Right forelimb (tissue), 1 donor: ENCODE results near the gene VDR.

Source experiments
- DNase-seq: peaks from one replicate; pipeline ENCODE4 v3.0.0-alpha.2; 2018

The VDR gene

GRCh38 chr12:47904713-47905709 is at the start of gene VDR:
Gene VDR, minus strand, starts transcription at chr12:47904994. Its CDS starts 25,881 bp downstream, at chr12:47879113.
- DNase-seq: peak; percentile 85

DNA sequence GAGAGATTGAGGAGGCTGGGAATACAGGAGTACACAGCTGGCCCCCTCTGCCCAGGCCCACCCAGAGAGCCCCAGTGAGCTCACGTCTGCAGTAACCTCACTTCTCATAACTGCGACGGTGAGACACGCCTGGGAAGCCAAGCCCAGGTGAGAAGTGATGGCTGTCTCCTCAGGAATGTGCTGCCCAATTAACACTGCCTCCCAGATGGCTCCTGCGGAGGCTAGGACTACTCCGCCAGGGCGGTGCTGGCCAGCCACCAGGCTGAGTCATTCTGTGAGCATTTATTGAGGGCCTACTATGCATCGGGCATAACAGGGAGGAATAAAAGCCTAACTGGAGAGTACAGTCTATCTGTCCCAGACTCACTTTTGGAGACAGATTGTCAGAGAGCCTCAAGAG is 49.3 kb upstream of the VDR start:
- DNase-seq: no peak

- no peak for DNase-seq
Observed at GRCh38 chr12:47950856-47951468, 46.2 kb upstream of the VDR start.

DNA sequence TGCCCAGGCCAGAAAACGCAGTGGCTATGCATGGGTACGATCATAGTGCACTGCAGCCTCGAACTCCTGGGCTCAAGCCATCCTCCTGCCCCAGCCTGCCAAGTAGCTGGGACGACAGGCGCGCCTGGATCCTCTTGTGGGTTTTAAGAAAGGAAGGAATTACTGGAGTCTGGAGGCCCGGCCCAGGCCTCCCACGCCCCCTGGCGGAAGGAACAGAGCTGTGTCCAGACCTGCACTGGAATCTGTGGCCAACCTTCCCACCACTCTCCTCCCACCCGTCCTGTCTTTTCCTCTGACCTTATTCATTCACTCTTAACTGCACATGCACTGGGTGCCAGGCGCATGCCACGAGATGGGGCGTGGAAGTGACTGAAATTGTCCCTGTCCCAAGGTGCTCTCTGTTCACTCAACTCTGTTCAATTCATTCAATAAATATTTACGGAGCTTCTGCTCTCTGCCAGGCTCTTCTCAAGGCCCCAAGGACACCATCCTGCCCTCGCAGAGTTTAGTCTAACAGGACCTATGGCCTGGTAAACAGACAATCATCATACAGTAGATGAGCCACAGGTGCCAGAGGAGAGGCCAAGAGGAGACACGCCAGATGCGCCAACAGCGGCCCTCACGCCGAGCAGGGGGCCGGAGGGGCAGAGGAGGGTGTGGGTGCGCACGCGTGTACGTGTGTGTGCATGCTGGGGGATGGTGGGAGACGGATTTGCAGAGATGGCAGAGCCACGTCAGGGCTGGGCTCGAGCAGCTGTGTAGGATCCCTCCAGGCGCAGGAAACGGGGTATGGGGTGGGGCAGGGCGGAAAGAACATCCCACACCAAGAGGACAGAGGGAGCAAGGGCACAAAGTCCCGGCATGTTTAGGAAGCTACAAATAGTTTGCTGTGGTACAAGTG is 44.9 kb upstream of the VDR start:
- DNase-seq: peak; percentile 82

DNA sequence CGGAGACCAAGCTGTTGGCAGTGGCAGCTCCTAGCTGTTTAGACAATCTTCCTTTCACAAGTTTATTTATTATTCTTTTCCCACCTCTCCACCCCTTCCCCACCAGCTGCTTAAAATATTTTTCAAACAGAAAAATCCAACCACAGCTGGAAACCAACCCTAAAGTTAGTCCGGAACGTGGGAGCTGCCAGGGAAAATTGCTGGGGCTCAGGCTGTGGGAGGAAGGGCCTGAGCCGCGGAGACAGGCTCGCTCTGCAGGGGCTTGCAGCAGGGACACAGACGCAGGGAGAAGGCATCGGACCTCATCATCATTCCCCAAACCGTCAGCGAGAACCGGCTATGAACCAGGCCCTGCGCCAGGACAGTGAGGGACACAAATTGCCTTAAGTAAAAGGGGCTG is 42.5 kb upstream of the VDR start:
- DNase-seq: no peak

DNA sequence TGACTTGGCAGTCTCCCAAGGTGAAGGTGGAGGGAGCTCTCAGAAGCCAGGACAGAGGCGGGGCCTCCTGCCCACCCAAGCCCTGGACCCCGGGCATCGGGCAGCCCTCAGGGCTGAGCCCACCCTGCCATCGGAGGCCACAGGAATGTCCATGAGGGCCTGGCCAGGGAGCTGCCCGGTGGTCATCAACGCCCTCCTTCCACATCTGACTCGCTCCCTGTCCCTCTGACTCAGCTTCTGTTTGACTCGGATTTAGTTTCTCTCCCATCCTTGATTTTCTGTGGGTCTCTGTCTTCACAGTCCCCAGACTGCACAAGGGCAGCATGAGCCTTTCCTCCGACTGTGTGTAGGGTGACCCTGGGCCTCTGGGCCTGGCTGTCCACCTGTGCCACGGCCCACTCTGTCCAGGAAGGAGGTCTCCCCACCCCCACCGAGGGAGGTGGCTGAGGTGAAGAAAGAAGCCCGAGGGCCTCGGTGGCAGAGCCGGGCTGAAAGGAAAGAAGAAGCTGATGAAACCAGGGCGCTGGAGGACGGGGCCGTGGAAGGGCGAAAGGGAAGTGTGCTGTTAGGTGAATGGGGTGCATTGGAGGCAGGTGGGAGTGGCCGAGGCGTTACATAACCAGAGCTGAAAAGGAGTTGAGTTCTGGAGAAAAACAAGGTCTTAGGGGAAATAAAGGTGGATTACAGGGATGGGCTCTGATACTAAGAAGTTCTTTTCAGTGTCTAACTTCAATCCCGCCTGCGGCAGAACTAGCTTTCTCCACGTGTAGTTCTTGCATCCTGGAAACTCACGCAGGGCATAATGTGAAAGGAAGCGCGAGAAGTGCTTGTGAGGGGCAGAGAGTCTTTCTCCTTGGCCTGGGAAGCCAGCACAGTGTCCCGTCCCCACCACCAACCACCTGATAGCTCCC is 41.9 kb upstream of the VDR start:
- DNase-seq: no peak

GRCh38 chr12:47945341-47945728 is 40.5 kb upstream of the VDR start:
- no peak for DNase-seq

DNA sequence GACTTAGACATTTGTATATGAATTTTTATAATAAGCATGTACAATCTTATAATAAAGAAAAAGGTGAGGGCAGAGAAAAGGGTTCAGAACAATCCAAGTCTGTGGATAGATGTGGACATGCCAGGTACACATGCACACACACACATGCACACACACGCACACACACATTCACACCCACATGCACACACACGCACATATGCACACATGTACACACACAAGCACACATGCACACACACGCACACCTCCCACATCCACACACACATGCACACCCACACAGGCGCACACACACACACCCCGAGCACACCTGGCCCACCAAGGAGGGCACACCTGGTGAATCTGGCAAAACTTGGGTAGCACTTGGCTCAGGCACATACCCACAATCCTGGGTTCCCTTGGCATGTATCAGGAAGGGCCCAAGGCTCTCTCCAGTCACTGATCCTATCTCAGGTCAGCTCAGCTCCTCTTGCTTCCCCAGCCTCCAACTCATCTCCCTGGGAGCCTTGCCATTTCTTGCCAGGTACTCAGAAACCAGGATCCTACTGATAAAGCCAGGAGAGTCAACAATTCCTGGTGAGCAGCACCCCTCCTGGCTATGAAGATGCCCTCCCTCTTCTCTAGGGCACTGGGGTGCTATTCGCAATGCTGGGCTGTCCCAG is 40.0 kb upstream of the VDR start:
- no peak for DNase-seq

DNA sequence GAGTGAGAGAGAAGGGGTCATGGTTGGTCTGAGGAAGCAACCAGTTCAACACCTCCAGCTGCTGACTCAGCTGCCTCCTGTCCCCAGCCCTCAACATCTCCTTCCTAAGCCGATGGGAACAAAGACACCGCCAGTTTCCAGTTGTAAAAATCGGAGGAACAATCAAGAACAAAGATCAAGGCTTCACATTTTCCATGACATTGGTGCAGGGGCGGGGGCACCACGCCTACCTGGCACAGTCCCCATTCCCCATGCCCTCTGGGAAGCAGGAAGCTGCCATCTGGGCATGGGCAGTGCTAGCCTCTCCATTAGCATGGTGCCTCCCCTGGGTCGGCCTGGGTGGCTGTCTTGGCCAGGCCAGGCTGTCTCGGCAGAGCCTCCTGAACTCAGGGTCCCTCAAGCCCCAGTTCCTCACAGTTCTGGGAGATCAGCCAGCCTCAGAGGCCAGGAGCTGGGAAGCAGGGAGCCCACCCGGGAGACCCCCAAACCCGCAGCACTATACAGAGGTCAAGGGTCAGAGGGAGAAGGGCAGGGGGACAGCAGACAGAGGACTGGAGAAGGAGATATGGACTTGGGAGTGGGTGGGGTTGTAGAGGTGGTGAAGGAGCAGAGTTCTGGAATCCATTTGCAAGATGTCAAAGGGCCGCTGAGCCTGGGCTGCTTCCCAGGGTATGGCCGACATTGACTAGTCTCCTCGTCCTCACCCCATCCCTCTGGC is 39.0 kb upstream of the VDR start:
- no peak for DNase-seq

- no peak for DNase-seq
Observed at GRCh38 chr12:47942614-47943225, 37.9 kb upstream of the VDR start.

- no peak for DNase-seq
Observed at GRCh38 chr12:47941871-47942613, 37.2 kb upstream of the VDR start.

DNA sequence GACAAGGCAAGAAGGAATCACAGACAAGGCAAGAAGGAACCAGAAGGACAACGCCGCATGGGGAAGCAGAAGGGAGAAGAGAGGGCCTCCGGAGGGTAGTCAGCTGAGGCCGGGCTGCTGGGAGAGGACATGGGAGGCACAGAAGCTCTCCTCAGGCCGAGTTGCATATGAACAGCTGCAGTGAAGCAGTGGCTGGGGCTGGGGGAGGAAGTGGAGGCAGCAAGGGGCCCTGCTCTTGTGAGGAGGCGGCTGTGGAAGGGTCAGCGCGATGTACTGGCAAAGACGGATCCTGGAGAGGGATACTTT is 36.6 kb upstream of the VDR start:
- no peak for DNase-seq

GRCh38 chr12:47940773-47941474 is 36.1 kb upstream of the VDR start:
- DNase-seq: no peak

- DNase-seq: no peak
Observed at GRCh38 chr12:47939009-47939601, 34.3 kb upstream of the VDR start.

DNA sequence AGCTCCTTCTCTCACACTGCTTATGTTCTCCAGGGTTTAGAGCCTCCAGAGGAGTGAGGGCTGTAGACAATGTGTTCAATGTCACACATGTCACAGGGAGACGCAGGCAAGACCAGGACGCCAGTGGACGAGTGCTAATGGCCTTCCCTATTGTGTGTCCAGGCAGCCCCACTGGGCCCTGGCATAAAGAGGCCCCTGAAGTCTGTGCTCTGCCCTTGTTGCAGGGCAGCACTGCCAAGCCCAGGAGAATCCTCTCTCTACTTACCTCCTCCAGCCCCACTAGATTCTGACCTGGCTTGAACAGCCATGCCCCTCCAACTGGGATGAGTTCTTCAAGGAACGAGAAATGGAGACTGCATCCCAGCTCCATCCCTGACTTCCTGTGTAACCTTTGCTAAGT is 33.8 kb upstream of the VDR start:
- DNase-seq: no peak

DNA sequence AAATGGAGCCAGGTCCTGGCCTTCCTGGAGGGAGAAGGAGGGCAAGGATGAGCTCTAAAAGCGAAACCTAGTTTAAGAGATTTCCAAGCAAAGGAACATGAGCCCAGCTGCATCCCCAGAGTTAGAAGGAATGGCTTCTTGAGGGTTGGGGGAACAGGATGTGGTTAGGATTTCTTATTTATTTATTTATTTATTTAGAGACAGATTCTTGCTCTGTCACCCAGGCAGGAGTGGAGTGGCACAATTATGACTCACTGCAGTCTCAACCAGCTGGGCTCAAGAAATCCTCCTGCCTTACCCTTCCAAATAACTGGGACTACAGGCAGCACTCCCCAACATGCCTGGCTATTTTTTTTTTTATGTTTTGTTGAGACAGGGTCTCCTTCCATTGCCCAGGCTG is 33.3 kb upstream of the VDR start:
- DNase-seq: no peak

DNA sequence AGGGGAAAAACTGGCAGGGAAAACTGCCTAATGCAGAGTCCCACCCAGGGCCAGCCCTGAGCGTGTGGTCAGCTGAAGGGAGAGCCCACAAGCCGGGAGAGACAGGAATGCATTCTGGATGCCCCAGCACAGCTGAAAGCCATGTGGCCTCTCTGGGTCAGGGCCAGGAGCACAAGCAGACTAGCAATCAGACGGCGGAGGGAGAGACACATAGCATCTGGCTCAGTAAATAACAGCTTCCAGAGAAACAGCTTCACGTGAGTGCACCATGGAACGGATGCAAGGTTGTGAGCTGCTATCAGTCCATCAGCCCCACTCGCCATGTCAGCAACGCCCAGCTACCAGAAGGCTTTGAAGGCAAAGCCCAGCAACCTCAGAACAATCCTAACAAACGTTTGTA is 30.4 kb upstream of the VDR start:
- peak; percentile 79 for DNase-seq

DNA sequence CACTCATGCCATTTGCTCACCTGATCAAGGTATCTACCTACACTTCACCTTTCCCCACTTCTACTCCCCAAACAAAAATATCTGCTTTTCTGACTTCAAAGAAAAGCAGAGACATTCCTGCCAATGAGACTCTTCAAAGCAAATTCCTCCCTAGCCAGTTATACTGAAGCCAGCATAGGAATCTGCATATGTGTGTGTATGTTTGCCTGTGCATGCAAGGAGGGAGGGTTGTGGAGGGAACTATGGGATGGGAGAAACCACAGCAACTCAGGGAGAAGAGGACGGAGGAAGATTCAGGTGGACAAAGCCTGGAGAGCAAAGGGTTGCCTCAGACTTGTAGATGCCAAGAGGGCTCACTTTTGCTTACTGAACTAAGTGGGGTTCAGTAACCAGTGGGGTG is 26.4 kb upstream of the VDR start:
- DNase-seq: no peak

DNA sequence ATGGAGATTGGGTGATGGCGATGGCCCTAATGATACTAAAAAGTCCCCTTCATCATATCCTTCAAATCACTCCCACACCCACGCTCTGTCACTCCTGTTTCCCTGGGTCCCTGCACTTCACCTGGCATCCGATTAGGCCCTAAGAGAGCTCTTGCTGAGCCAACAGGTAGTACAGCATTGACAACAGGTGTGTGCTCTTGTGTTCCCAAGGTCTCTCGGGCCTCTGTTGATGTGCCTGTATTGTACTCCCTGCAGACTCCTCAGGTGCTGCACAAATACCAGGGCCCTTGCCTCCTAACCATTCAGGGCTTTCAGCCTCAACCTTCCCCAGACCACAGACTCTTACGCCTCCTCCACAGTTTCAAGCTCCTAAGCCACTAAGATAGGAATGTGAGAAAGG is 25.8 kb upstream of the VDR start:
- no peak for DNase-seq
